GM19397 (cell line): ENCODE measurements around the gene ECT2L.
"Not testable (repeated sequence)": the region's sequence is repeated elsewhere in the genome, so short reads cannot be mapped to it uniquely, and the experiment has no call there.

Experiments
- ATAC-seq: cut with Tn5 transposase; IDR thresholded peaks from one replicate; pipeline ENCODE4 v1.9.1; 2021; ENCODE audit warnings: mild to moderate bottlenecking, moderate library complexity; ENCODE audit not compliant: unreplicated experiment

Gene ECT2L

GRCh38 chr6:138926579-138926978 is 130.7 kb downstream of the ECT2L start:
- no peak for ATAC-seq

DNA sequence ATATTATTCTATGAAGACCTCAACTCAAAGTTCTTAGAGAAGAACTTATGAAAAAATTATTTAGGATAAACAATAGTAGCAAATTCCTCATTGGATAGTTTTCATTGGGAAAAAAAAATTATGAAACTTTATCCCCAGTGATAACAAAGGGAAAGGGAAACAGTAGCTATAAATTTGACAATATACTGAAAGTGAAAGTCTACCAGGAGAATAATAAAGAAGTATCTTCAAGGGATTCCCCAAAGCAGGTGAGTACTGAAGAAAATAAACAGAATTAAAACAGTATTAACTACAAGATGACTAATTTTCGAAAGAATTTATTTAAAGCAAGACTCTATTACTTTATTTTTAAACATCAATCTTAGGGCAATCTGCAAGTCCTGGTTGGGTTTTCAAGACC is 135.8 kb downstream of the ECT2L start:
- no peak for ATAC-seq

DNA sequence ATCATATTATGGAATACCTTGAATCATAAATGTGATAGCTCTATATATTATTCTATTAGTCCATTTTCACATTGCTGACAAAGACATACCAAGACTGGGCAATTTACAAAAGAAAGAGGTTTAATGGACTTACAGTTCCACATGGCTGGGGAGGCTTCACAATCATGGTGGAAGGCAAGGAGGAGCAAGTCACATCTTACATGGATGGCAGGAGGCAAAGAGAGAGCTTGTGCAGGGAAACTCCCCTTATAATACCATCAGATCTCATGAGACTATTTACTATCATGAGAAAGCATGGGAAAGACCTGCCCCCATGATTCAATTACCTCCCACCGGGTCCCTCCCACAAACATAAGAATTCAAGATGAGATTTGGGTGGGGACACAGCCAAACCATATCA is 141.0 kb downstream of the ECT2L start:
- not testable (repeated sequence) for ATAC-seq

DNA sequence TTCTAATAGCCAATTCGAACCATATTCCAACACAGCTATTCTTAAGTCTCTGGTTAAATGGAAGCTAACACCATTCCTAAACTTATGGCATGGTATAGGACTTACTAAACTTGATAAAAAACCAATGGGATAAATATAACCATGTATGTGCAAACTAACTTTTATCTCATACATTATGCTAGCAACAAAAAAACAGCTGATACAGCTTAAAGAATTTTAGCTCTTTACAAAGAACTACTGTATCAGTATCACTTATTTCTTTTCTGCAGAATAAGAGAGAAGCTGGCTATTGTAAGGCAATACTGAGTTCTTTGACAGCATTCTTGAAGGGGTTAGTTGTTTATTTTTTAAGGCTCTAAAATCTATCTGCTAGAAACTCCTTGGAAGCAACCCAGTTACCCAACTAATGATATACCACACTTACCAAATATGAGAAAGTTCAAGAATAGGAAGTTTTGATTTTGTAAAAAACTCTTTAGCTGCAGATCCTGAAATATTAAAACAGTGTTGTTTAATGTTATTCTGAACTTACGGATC is 147.3 kb downstream of the ECT2L start:
- ATAC-seq = no peak

DNA sequence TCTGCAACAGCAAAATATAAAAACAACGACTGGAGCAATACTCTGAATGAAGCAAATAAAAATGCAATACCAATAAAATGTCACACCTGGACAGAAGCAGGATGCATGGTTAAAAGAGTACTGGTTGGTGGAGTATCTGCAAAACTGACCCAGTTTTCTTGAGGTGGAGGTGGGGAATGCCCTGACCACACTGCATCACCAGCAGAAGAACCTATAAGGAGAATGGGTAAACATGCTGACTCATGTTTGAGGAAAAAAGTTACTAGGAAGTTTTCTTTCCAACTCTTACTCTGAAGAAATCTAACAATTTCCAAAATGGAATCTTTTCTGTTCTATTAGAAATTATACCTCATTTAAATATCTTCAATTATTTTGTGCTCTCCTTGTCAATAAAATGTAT is 148.5 kb downstream of the ECT2L start:
- ATAC-seq = no peak

- no peak for ATAC-seq
These were observed 149.5 kb downstream of the ECT2L start for GRCh38 chr6:138945354-138945753.

DNA sequence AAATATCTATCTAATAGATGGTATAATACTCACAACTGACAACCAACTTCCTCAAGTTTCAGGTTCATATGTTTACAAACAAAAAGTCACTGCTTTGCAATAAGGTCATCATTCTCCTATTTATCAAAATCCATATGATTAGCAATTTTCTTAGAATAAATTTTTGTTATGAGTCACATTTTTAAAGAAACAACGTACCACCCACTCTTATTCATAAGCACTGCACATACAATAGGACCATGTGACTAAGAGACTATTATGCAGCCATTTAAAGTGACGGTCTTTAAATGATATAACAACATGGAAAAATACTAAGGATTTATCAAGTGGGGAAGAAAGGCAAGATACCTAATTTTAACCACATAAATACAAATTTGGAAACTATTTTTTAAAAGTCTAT is 152.1 kb downstream of the ECT2L start:
- no peak for ATAC-seq

- no peak for ATAC-seq
These were observed 152.8 kb downstream of the ECT2L start for GRCh38 chr6:138948546-138949179.

DNA sequence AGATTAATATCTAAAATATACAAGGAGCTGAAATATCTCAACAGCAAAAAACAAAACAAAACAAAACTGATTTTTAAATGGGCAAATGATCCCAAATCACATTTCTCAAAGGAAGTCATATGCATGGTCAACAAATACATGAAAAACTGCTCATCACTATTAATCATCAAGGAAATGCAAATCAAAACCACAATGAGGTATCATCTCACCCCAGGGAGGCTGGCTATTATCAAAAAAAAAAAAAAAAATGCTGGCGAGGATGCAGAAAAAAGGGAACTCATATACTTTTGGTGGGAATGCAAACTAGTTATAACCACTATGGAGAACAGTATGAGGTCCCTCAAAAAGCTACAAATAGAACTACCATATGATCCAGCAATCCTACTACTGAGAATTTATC is 157.6 kb downstream of the ECT2L start:
- ATAC-seq = no peak
